SK-N-SH (cell line): ENCODE measurements around the gene TAS2R41. TPM values are rescaled to one million over a fixed set of nuclear protein-coding genes. Genes with fewer than 3 reads are reported as not detected.

Experiments used
- CTCF ChIA-PET: fragments of 300-600, 350-600 bp; formaldehyde crosslinking; extraction: SDS; loops from one replicate; lab custom pipeline; 2021; lab: Yijun Ruan, JAX
- POLR2A ChIA-PET: fragments of 350-600 bp; sonication (Branson Sonifier 250); formaldehyde crosslinking; extraction: SDS; loops from one replicate; lab custom pipeline; 2020; ENCODE audit warnings: antibody characterized with exemption, inconsistent platforms; lab: Yijun Ruan, JAX
- DNase-seq: peaks from one replicate; pipeline ENCODE4 v3.0.0; 2012
- H2AFZ ChIP-seq: fragments of 200-600 bp; sonication (generic); 2 replicates; pipeline ENCODE4 v1.8.1; 2016; ENCODE audit warnings: antibody characterized with exemption, mild to moderate bottlenecking, low read depth
- H3F3A ChIP-seq: fragments of 200-600 bp; sonication (generic); replicated peaks from 2 replicates; pipeline ENCODE3; 2016; ENCODE audit warnings: antibody characterized with exemption, mild to moderate bottlenecking; ENCODE audit not compliant: insufficient read depth
- H3K27ac ChIP-seq, 2 experiments: fragments of 200-500 bp in 1 of 2; fragments of 200-600 bp in 1 of 2; sonication (Bioruptor generic) in 1 of 2; sonication (generic), shearing (Covaris generic) in 1 of 2; 2 replicates each; pipeline versions ENCODE4 v1.5.1 to v1.6.1; 2014 to 2016; ENCODE audit warnings: low read depth in 2 of 2, inconsistent platforms in 1 of 2, low read length in 1 of 2, mild to moderate bottlenecking in 1 of 2, mixed read lengths in 1 of 2
- H3K27me3 ChIP-seq: fragments of 200-600 bp; sonication (generic), shearing (Covaris generic); 2 replicates; pipeline ENCODE4 v1.6.1; 2016; ENCODE audit warnings: mixed run types; ENCODE audit not compliant: insufficient read depth
- H3K36me3 ChIP-seq, 2 experiments: fragments of 200-500 bp in 1 of 2; fragments of 200-600 bp in 1 of 2; sonication (Bioruptor generic) in 1 of 2; sonication (generic) in 1 of 2; replicated peaks in 1 of 2; 2 replicates each; pipeline versions ENCODE3 to v1.5.1; 2014 to 2016; ENCODE audit warnings: low read length in 1 of 2, mild to moderate bottlenecking in 1 of 2; ENCODE audit not compliant: insufficient read depth in 2 of 2, control insufficient read depth in 1 of 2
- H3K4me1 ChIP-seq, 2 experiments: fragments of 200-500 bp in 1 of 2; fragments of 200-600 bp in 1 of 2; sonication (Bioruptor generic) in 1 of 2; sonication (generic), shearing (Covaris generic) in 1 of 2; 2 replicates each; pipeline versions ENCODE4 v1.5.1 to v1.6.1; 2014 to 2016; ENCODE audit warnings: low read depth in 1 of 2, low read length in 1 of 2, mixed run types in 1 of 2; ENCODE audit not compliant: insufficient read depth in 2 of 2, control insufficient read depth in 1 of 2
- H3K4me2 ChIP-seq: fragments of 200-600 bp; sonication (generic), shearing (Covaris generic); 2 replicates; pipeline ENCODE4 v1.6.1; 2017; ENCODE audit warnings: mixed run types
- H3K4me3 ChIP-seq, 2 experiments: fragments of 200-500 bp in 1 of 2; fragments of 200-600 bp in 1 of 2; sonication (Bioruptor generic) in 1 of 2; sonication (generic), shearing (Covaris generic) in 1 of 2; 2 replicates each; pipeline versions ENCODE4 v1.5.1 to v1.8.1; 2014 to 2016; ENCODE audit warnings: low read depth in 2 of 2, inconsistent platforms in 1 of 2, low read length in 1 of 2, mild to moderate bottlenecking in 1 of 2, mixed read lengths in 1 of 2, moderate library complexity in 1 of 2
- H3K79me2 ChIP-seq: fragments of 200-600 bp; sonication (generic); 2 replicates; pipeline ENCODE4 v1.8.1; 2017; ENCODE audit warnings: mild to moderate bottlenecking; ENCODE audit not compliant: insufficient read depth
- H3K9ac ChIP-seq: fragments of 200-600 bp; sonication (generic); 2 replicates; pipeline ENCODE4 v1.6.1; 2017; ENCODE audit warnings: mixed run types
- H3K9me2 ChIP-seq: fragments of 200-600 bp; sonication (generic); 2 replicates; pipeline ENCODE4 v1.6.1; 2017; ENCODE audit warnings: mixed run types
- H3K9me3 ChIP-seq: fragments of 200-600 bp; sonication (generic); 2 replicates; pipeline ENCODE4 v1.6.1; 2017; ENCODE audit warnings: mixed run types, mild to moderate bottlenecking, moderate library complexity
- H4K20me1 ChIP-seq: fragments of 200-600 bp; sonication (generic); 2 replicates; pipeline ENCODE4 v1.6.1; 2017; ENCODE audit warnings: mild to moderate bottlenecking, mixed run types; ENCODE audit not compliant: insufficient read depth
- CHD2 ChIP-seq: fragments of 150-350 bp; IDR thresholded peaks from 2 replicates; pipeline ENCODE4 v1.6.1; 2018; ENCODE audit warnings: low read length; ENCODE audit not compliant: partially characterized antibody
- CTCF ChIP-seq: fragments of 200-600 bp; sonication (generic); IDR thresholded peaks from 2 replicates; pipeline ENCODE4 v1.6.1; 2017; ENCODE audit warnings: antibody characterized with exemption, mild to moderate bottlenecking, moderate library complexity
- ELF1 ChIP-seq: IDR thresholded peaks from 2 replicates; pipeline ENCODE4 v1.4.0; 2012
- EP300 ChIP-seq, 2 experiments: IDR thresholded peaks; 2 replicates each; pipeline versions ENCODE4 v1.4.0 to v1.6.1; 2012; ENCODE audit warnings: borderline replicate concordance in 1 of 2, low read depth in 1 of 2, low read length in 1 of 2
- GABPA ChIP-seq: IDR thresholded peaks from 2 replicates; pipeline ENCODE4 v1.4.0; 2012; ENCODE audit warnings: low read depth, mild to moderate bottlenecking
- RAD21 ChIP-seq: IDR thresholded peaks from 2 replicates; pipeline ENCODE4 v1.6.1; 2012; ENCODE audit warnings: mild to moderate bottlenecking, low read length
- REST ChIP-seq: IDR thresholded peaks from 2 replicates; pipeline ENCODE4 v1.6.1; 2012; ENCODE audit warnings: mild to moderate bottlenecking, low read depth, low read length, moderate library complexity
- SMC3 ChIP-seq: IDR thresholded peaks from 2 replicates; pipeline ENCODE4 v1.6.1; 2012; ENCODE audit warnings: low read depth, low read length, improper control_type of control experiment
- TAF1 ChIP-seq: IDR thresholded peaks from 2 replicates; pipeline ENCODE4 v1.6.1; 2012; ENCODE audit warnings: low read depth, mild to moderate bottlenecking, low read length, moderate library complexity, borderline replicate concordance
- USF1 ChIP-seq: IDR thresholded peaks from 2 replicates; pipeline ENCODE4 v1.4.0; 2012; ENCODE audit warnings: low read depth, borderline replicate concordance
- YY1 ChIP-seq: IDR thresholded peaks from 2 replicates; pipeline ENCODE4 v1.4.0; 2012; ENCODE audit warnings: low read depth, mild to moderate bottlenecking
- ZBTB33 ChIP-seq: IDR thresholded peaks from 2 replicates; pipeline ENCODE4 v1.4.0; 2012; ENCODE audit warnings: low read depth, borderline replicate concordance
- WGBS: methylation state at CpG from one replicate; pipeline ENCODE4 v1.1.6; 2017; ENCODE audit warnings: low lambda C conversion rate; 5-methylcytosine and 5-hydroxymethylcytosine counted together
- polyA plus RNA-seq, 3 experiments: library from polyadenylated mRNA; depleted of rRNA; stranded (reverse); fragments of >200 nt; gene quantifications; 2 replicates each; pipeline ENCODE4 v1.2.3, GENCODE V29; 2012

TAS2R41 gene
- polyA plus RNA-seq, 1 of the 3 experiments (the other 2 are of a cell fraction), result not detected

GRCh38 chr7:143493751-143494150, 16.1 kb downstream of the TAS2R41 start:
- no peaks in the 10 kb centered on the region for H3K79me2 ChIP-seq
- no peaks in the 10 kb centered on the region for H3K9me2 ChIP-seq
- peaks cover 11 to 64% of the 10 kb centered on the region in 2 experiments for H3K4me1 ChIP-seq
- no peak overlapping the region for H3K4me3 ChIP-seq
- DNase-seq, result no peak
- H3K27ac ChIP-seq, result peak overlapping the region; percentile 92 to 95
- TF ChIP-seq ZBTB33 (no peak), CTCF (no peak), RAD21 (no peak), USF1 (no peak)
- TF ChIP-seq, all 33 proteins: peak for 0
- Histone ChIP-seq H3K27me3 (no peaks in the 10 kb centered on the region), H4K20me1 (no peaks in the 10 kb centered on the region), H3F3A (peaks cover 70% of the 10 kb centered on the region), H3K9me3 (no peaks in the 10 kb centered on the region), H2AFZ (no peak overlapping the region), H3K4me2 (peak overlapping the region; percentile 15; the same call in 1 of the 2 replicates), H3K36me3 (no peaks in the 10 kb centered on the region), H3K9ac (0 out of 2 replicates have a peak overlapping the region, but pooled peaks have one; percentile 5)
- CTCF ChIA-PET, result interaction anchor here (1.0 kb wide), 1 partner anchor 444 kb away, joined by 3 read pairs; no protein-coding TSS in a partner anchor
- 87% methylated on average over 1 of the region's 1 CpG for WGBS
- POLR2A ChIA-PET, result no interaction called here

GRCh38 chr7:143494622-143495021, 16.9 kb downstream of the TAS2R41 start:
- Histone ChIP-seq H2AFZ (no peak overlapping the region), H3K9me2 (no peaks in the 10 kb centered on the region), H3K9me3 (no peaks in the 10 kb centered on the region), H3K4me2 (peak overlapping the region; percentile 59), H3F3A (peaks cover 77% of the 10 kb centered on the region), H3K27ac (peak overlapping the region; percentile 92 to 95), H3K4me1 (peaks cover 11 to 70% of the 10 kb centered on the region in 2 experiments), H3K9ac (peak overlapping the region; percentile 23; the same call in 1 of the 2 replicates), H3K36me3 (no peaks in the 10 kb centered on the region), H3K79me2 (no peaks in the 10 kb centered on the region), H3K4me3 (no peak overlapping the region), H4K20me1 (no peaks in the 10 kb centered on the region), H3K27me3 (no peaks in the 10 kb centered on the region)
- no peak for DNase-seq
- POLR2A ChIA-PET, result no interaction called here
- WGBS, result 13% methylated on average over 1 of the region's 1 CpG
- CTCF ChIA-PET, result interaction anchor here (1.0 kb wide), 1 partner anchor 444 kb away, joined by 3 read pairs; no protein-coding TSS in a partner anchor
- no peak for TF ChIP-seq REST
- TF ChIP-seq RAD21, result no peak
- TF ChIP-seq SMC3, result no peak
- no peak for TF ChIP-seq YY1
- TF ChIP-seq ELF1, result no peak
- TF ChIP-seq CHD2, result no peak
- no peak for TF ChIP-seq USF1
- TF ChIP-seq EP300 (IDR thresholded peaks at IDR 0.05; ENCODE audit: borderline replicate concordance in 1 of 2, low read depth in 1 of 2, low read length in 1 of 2), result peak in 1 of 2 experiments; percentile 33; a peak in 1 of 4 replicates
- TF ChIP-seq GABPA, result no peak
- no peak for TF ChIP-seq ZBTB33
- TF ChIP-seq TAF1, result no peak
